ENCODE measurements around the gene ROBO2.

ROBO2 gene

DNA sequence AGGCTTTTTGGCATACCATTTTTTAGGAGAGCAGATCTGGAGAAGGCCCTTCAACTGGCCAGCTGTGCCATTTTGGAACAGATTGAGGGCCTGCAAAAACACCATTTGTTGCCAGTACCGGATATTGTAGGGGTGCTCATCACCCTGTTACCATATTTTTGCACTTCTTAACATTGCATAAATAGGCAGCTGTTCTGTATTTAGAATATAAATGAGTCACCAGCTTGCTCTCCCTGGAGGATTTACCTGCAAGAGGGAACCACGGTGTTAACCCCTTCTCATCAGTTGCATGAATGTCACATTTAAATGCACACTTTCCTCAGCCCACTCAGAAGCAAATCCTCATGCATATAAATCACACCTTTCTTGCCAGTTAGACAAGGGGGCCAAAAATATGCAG lies 435.6 kb downstream of the ROBO2 start:
- H3K9me3 ChIP-seq (ENCODE audit: control insufficient read depth, insufficient read depth, low read depth, low read length), result no peaks in the 10 kb centered on the region
- H3K4me1 ChIP-seq (ENCODE audit: control insufficient read depth, insufficient read depth, low read length), result no peaks in the 10 kb centered on the region
- H3K36me3 ChIP-seq (ENCODE audit: control insufficient read depth in 2 of 2, insufficient read depth in 1 of 2, low read length in 2 of 2), result no peaks in the 10 kb centered on the region
- TF ChIP-seq RBAK (tag by site-specific recombination; IDR thresholded peaks at IDR 0.05) (no peak), ZNF585B (tag by site-specific recombination; IDR thresholded peaks at IDR 0.05) (no peak), MEIS1 (CRISPR knock-in tag; IDR thresholded peaks at IDR 0.05; ENCODE audit: borderline replicate concordance) (no peak), ZNF112 (tag by site-specific recombination; IDR thresholded peaks at IDR 0.05) (no peak), SCRT1 (tag by site-specific recombination; IDR thresholded peaks at IDR 0.05; ENCODE audit: borderline replicate concordance) (no peak), ZNF776 (tag by site-specific recombination; IDR thresholded peaks at IDR 0.05; ENCODE audit: borderline replicate concordance) (no peak), ZNF48 (tag by site-specific recombination; IDR thresholded peaks at IDR 0.05) (no peak), ZNF2 (tag by site-specific recombination; IDR thresholded peaks at IDR 0.05) (no peak), ZNF16 (tag by site-specific recombination; IDR thresholded peaks at IDR 0.05; ENCODE audit: low read depth) (no peak), GLI4 (tag by site-specific recombination; IDR thresholded peaks at IDR 0.05) (no peak), ZNF426 (tag by site-specific recombination; IDR thresholded peaks at IDR 0.05) (no peak), ZNF549 (tag by site-specific recombination; IDR thresholded peaks at IDR 0.05) (no peak), ZNF660 (tag by site-specific recombination; IDR thresholded peaks at IDR 0.05) (no peak), ZNF777 (tag by site-specific recombination; IDR thresholded peaks at IDR 0.05; ENCODE audit: borderline replicate concordance) (no peak), KLF10 (tag by site-specific recombination; IDR thresholded peaks at IDR 0.05) (no peak), TCF7L2 (IDR thresholded peaks at IDR 0.05; ENCODE audit: borderline replicate concordance, low read depth, low read length) (no peak)
- TF ChIP-seq, protein P1, sequence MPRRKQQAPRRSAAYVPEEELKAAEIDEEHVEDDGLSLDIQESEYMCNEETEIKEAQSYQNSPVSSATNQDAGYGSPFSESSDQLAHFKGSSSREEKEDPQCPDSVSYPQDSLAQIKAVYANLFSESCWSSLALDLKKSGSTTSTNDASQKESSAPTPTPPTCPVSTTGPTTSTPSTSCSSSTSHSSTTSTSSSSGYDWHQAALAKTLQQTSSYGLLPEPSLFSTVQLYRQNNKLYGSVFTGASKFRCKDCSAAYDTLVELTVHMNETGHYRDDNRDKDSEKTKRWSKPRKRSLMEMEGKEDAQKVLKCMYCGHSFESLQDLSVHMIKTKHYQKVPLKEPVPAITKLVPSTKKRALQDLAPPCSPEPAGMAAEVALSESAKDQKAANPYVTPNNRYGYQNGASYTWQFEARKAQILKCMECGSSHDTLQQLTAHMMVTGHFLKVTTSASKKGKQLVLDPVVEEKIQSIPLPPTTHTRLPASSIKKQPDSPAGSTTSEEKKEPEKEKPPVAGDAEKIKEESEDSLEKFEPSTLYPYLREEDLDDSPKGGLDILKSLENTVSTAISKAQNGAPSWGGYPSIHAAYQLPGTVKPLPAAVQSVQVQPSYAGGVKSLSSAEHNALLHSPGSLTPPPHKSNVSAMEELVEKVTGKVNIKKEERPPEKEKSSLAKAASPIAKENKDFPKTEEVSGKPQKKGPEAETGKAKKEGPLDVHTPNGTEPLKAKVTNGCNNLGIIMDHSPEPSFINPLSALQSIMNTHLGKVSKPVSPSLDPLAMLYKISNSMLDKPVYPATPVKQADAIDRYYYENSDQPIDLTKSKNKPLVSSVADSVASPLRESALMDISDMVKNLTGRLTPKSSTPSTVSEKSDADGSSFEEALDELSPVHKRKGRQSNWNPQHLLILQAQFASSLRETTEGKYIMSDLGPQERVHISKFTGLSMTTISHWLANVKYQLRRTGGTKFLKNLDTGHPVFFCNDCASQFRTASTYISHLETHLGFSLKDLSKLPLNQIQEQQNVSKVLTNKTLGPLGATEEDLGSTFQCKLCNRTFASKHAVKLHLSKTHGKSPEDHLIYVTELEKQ (tag by site-specific recombination; IDR thresholded peaks at IDR 0.05; ENCODE audit: borderline replicate concordance), result no peak
- TF ChIP-seq, protein P2, sequence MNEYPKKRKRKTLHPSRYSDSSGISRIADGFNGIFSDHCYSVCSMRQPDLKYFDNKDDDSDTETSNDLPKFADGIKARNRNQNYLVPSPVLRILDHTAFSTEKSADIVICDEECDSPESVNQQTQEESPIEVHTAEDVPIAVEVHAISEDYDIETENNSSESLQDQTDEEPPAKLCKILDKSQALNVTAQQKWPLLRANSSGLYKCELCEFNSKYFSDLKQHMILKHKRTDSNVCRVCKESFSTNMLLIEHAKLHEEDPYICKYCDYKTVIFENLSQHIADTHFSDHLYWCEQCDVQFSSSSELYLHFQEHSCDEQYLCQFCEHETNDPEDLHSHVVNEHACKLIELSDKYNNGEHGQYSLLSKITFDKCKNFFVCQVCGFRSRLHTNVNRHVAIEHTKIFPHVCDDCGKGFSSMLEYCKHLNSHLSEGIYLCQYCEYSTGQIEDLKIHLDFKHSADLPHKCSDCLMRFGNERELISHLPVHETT (tag by site-specific recombination; IDR thresholded peaks at IDR 0.05), result no peak
- POLR2A ChIA-PET, result no interaction called here
- H3K27ac ChIP-seq (ENCODE audit: extremely low read depth, low read depth, low read length), result no peak overlapping the region
- CTCF ChIA-PET, result no interaction called here
- no peak overlapping the region for H3K4me3 ChIP-seq (ENCODE audit: low read depth, low read length)

DNA sequence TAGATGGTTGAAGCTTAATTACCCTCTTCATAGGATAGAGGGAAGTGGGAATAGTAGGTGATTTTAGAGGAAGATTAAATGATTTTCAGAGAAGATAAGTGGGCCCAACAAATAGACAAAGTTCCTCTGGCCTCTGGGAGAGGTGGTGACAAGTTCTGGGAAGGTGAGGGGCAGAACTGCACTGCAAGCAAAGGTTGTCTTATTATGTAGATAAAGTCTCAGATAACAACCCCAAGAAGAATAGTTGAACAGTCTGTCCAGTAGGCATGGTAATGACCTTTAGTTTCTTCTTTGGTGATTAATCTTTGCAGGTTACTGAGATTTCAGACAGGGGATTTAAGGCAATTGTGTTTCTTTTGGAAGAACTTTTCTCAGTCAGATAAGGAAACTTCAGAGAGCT lies 439.1 kb downstream of the ROBO2 start:
- TF ChIP-seq ZNF530 (tag by site-specific recombination; IDR thresholded peaks at IDR 0.05; ENCODE audit: low read depth) (peak; percentile 94), GLIS1 (tag by site-specific recombination; IDR thresholded peaks at IDR 0.05) (no peak)
- CTCF ChIA-PET, result no interaction called here
- Histone ChIP-seq H3K27ac (ENCODE audit: extremely low read depth, low read depth, low read length) (no peak overlapping the region), H3K4me3 (ENCODE audit: low read depth, low read length) (no peak overlapping the region), H3K4me1 (ENCODE audit: control insufficient read depth, insufficient read depth, low read length) (no peaks in the 10 kb centered on the region), H3K9me3 (ENCODE audit: control insufficient read depth, insufficient read depth, low read depth, low read length) (no peaks in the 10 kb centered on the region), H3K36me3 (ENCODE audit: control insufficient read depth in 2 of 2, insufficient read depth in 1 of 2, low read length in 2 of 2) (no peaks in the 10 kb centered on the region)
- POLR2A ChIA-PET, result no interaction called here

Measured in HEK293 (cell line).